GM10266 (cell line): ENCODE data around the gene DOCK9.

ENCODE experiments used
- DNase-seq: peaks from one replicate; pipeline ENCODE4 v3.0.0; 2012; ENCODE audit errors: extremely low spot score
- CTCF ChIP-seq: IDR thresholded peaks from 2 replicates; pipeline ENCODE4 v1.5.1; 2012; ENCODE audit warnings: mild to moderate bottlenecking, low read depth; ENCODE audit not compliant: control insufficient read depth, insufficient read depth; ENCODE audit errors: missing control alignments

DOCK9 gene

GRCh38 chr13:98780451-98780850, 197.4 kb downstream of the DOCK9 start:
- DNase-seq = no peak
- no peak for TF ChIP-seq CTCF

GRCh38 chr13:98779695-98780094, 198.2 kb downstream of the DOCK9 start:
- no peak for DNase-seq
- TF ChIP-seq CTCF = no peak

GRCh38 chr13:98778749-98779148, 199.1 kb downstream of the DOCK9 start:
- TF ChIP-seq CTCF = no peak
- no peak for DNase-seq

- no peak for DNase-seq
- TF ChIP-seq CTCF = no peak
Measured at GRCh38 chr13:98776644-98777043, 201.2 kb downstream of the DOCK9 start.

- DNase-seq = no peak
- no peak for TF ChIP-seq CTCF
Measured at GRCh38 chr13:98775844-98776598, 201.8 kb downstream of the DOCK9 start.

GRCh38 chr13:98775386-98775785, 202.5 kb downstream of the DOCK9 start:
- no peak for TF ChIP-seq CTCF
- no peak for DNase-seq

GRCh38 chr13:98774776-98775175, 203.1 kb downstream of the DOCK9 start:
- no peak for TF ChIP-seq CTCF
- no peak for DNase-seq
